H1 (cell line): ENCODE data around the gene CC2D2A.

Experiments
- BACH1 ChIP-seq: IDR thresholded peaks from 2 replicates; pipeline ENCODE4 v1.6.1; 2012; ENCODE audit warnings: low read length, improper control_type of control experiment
- EP300 ChIP-seq, 2 experiments: IDR thresholded peaks; 1 replicate in 1 of 2; 2 replicates in 1 of 2; pipeline ENCODE4 v1.6.1; 2011 to 2012; ENCODE audit warnings: low read depth in 2 of 2, low read length in 2 of 2, mild to moderate bottlenecking in 2 of 2, borderline replicate concordance in 1 of 2, inconsistent platforms in 1 of 2, moderate library complexity in 1 of 2
- KDM5A ChIP-seq: fragments of 200-600 bp; IDR thresholded peaks from 2 replicates; pipeline ENCODE4 v1.7.1; 2012; ENCODE audit warnings: mild to moderate bottlenecking, low read length, inconsistent platforms, mixed read lengths
- MAFK ChIP-seq: IDR thresholded peaks from 2 replicates; pipeline ENCODE4 v1.6.1; 2012; ENCODE audit warnings: low read depth, mild to moderate bottlenecking, improper control_type of control experiment, low read length
- POLR2AphosphoS5 ChIP-seq: IDR thresholded peaks from 2 replicates; pipeline ENCODE4 v1.6.1; 2011; ENCODE audit warnings: low read depth, low read length
- SIN3A ChIP-seq, 2 experiments: IDR thresholded peaks in 1 of 2; conservative IDR thresholded peaks in 1 of 2; 2 replicates each; pipeline ENCODE4 v1.6.1; 2011 to 2012; ENCODE audit warnings: low read length in 2 of 2, improper control_type of control experiment in 1 of 2, low read depth in 1 of 2, mild to moderate bottlenecking in 1 of 2
- SP2 ChIP-seq: IDR thresholded peaks from 2 replicates; pipeline ENCODE4 v1.6.1; 2012; ENCODE audit warnings: mild to moderate bottlenecking, low read length, inconsistent platforms
- SUZ12 ChIP-seq: fragments of 200-600 bp; sonication (generic); IDR thresholded peaks from 2 replicates; pipeline ENCODE4 v1.6.1; 2012; ENCODE audit warnings: mild to moderate bottlenecking, inconsistent platforms, low read length, moderate library complexity, mixed read lengths

DNA sequence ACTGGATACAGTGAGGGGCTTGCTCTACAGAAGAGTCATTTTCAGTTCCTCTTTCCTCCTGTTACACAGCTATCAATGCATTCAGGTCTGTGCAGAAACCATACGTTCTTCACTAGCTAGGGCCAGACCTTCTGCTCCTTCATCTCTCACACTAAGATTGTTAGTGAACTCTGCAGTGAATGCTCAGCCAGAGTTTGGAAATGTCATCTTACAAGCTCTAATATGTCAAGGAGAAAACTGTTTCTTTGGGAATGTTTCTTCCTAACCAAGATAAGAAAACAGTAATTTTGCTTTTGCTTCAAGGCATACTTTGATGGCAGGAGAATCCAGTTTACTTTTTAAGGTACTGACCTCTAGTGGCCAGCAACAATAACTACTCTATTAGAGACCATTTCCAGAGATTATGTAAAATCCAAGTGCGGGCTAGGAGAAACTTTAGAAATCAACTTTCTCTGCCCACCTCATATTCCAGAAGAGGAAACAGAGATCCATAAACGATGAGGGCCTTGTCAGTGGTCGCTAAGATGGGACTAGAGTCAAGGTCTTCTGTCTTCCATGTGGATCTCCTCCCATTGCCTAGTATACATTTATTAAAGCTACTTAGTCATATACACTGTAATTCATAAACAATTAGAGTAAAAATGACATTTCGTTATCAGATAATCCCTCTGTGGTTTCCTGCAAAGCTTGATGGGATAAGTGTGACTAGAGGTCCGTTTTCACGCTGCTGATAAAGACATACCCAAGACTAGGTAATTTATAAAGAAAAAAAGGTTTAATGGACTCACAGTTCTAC lies 12.1 kb upstream of the CC2D2A start:
- no peak for TF ChIP-seq BACH1
- TF ChIP-seq SP2 = no peak
- TF ChIP-seq EP300 (IDR thresholded peaks at IDR 0.05; ENCODE audit: borderline replicate concordance in 1 of 2, low read depth in 2 of 2, low read length in 2 of 2) = no peak
- no peak for TF ChIP-seq KDM5A
- TF ChIP-seq SIN3A (conservative IDR thresholded peaks at IDR 0.05 in 1 of 2, IDR thresholded peaks at IDR 0.05 in 1 of 2; ENCODE audit: low read depth in 1 of 2, low read length in 2 of 2) = no peak
- TF ChIP-seq MAFK = no peak
- TF ChIP-seq POLR2AphosphoS5 = no peak
- no peak for TF ChIP-seq SUZ12
